HepG2 (cell line): ENCODE measurements around the gene FAH. TPM values are rescaled to one million over a fixed set of nuclear protein-coding genes. Genes with fewer than 3 reads are reported as not detected.
A peak's percentile ranks its signal among the peaks of the same experiment; 100 is the strongest.

ENCODE experiments used
- ATAC-seq: fragments of 200-7000 bp; cut with Tn5 transposase; 3 replicates; pipeline ENCODE4 v1.9.1; 2020; ENCODE audit warnings: mild to moderate bottlenecking, moderate library complexity
- BruUV-seq: library from RNA; stranded (reverse); fragments of 400-500 nt; replicated peaks from 2 replicates; lab custom pipeline; 2021; lab: Mats Ljungman, UMichigan
- CTCF ChIA-PET: fragments of 300-600 bp; formaldehyde crosslinking; extraction: SDS; loops from one replicate; lab custom pipeline; 2021; ENCODE audit warnings: low total read pairs, inconsistent platforms, low intra/inter-chr PET ratio; lab: Yijun Ruan, JAX
- POLR2A ChIA-PET: fragments of 350-600 bp; sonication (Branson Sonifier 250); formaldehyde crosslinking; loops from one replicate; lab custom pipeline; 2020; ENCODE audit warnings: antibody characterized with exemption, inconsistent platforms; lab: Yijun Ruan, JAX
- DNase-seq: peaks from one replicate; pipeline ENCODE4 v3.0.0-alpha.2; 2015; ENCODE audit warnings: low spot score
- FAIRE-seq: peaks from 3 replicates; lab custom pipeline; 2011; peaks lifted over from hg19 to GRCh38; lab: Jason Lieb, UNC
- H2AFZ ChIP-seq: one replicate; pipeline ENCODE4 v1.6.1; 2011; ENCODE audit warnings: low read length, inconsistent platforms
- H3K27ac ChIP-seq: fragments of 300-600 bp; 3 replicates; pipeline ENCODE4 v1.8.0; 2011; ENCODE audit warnings: mixed run types, mild to moderate bottlenecking, mixed read lengths, low read length, inconsistent platforms; ENCODE audit not compliant: insufficient read depth; ENCODE audit errors: extremely low read length
- H3K27me3 ChIP-seq, 2 experiments: fragments of 200-600 bp in 1 of 2; 2 replicates in 1 of 2; 3 replicates in 1 of 2; pipeline versions ENCODE4 v1.6.0 to v1.8.0; 2011; ENCODE audit warnings: low read length in 2 of 2, mild to moderate bottlenecking in 2 of 2, moderate library complexity in 2 of 2, inconsistent platforms in 1 of 2; ENCODE audit not compliant: insufficient read depth in 2 of 2, control insufficient read depth in 1 of 2
- H3K36me3 ChIP-seq, 2 experiments: fragments of 200-600 bp in 1 of 2; replicated peaks in 1 of 2; 2 replicates in 1 of 2; 3 replicates in 1 of 2; pipeline versions ENCODE4 v1.5.1 to v1.8.0; 2011; ENCODE audit warnings: low read length in 2 of 2, inconsistent platforms in 1 of 2; ENCODE audit not compliant: insufficient read depth in 2 of 2, control insufficient read depth in 1 of 2
- H3K4me1 ChIP-seq: 2 replicates; pipeline ENCODE4 v1.5.1; 2012; ENCODE audit warnings: low read length, inconsistent platforms; ENCODE audit not compliant: insufficient read depth
- H3K4me2 ChIP-seq: 2 replicates; pipeline ENCODE4 v1.6.0; 2011; ENCODE audit warnings: low read depth, low read length, inconsistent platforms
- H3K4me3 ChIP-seq, 3 experiments: fragments of 200-600 bp in 1 of 3; sonication (generic), shearing (Covaris generic) in 1 of 3; replicated peaks in 1 of 3; 2 replicates each; pipeline ENCODE4 v1.5.1; 2011 to 2016; ENCODE audit warnings: low read length in 3 of 3, inconsistent platforms in 2 of 3, low read depth in 2 of 3, mild to moderate bottlenecking in 2 of 3, control low read depth in 1 of 3, mixed read lengths in 1 of 3; ENCODE audit not compliant: insufficient read depth in 1 of 3
- H3K79me2 ChIP-seq: one replicate; pipeline ENCODE4 v1.6.1; 2011; ENCODE audit warnings: low read length, inconsistent platforms; ENCODE audit not compliant: insufficient read depth
- H3K9ac ChIP-seq: 2 replicates; pipeline ENCODE4 v1.6.0; 2011; ENCODE audit warnings: mild to moderate bottlenecking, low read depth, low read length, inconsistent platforms; ENCODE audit not compliant: insufficient read depth
- H3K9me3 ChIP-seq: 2 replicates; pipeline ENCODE4 v1.5.1; 2012; ENCODE audit warnings: mild to moderate bottlenecking, low read length
- H4K20me1 ChIP-seq: 2 replicates; pipeline ENCODE4 v1.6.0; 2011; ENCODE audit warnings: inconsistent platforms, mild to moderate bottlenecking, low read length, moderate library complexity; ENCODE audit not compliant: insufficient read depth
- ARID2 ChIP-seq: sonication (generic); formaldehyde crosslinking; IDR thresholded peaks from 2 replicates; pipeline ENCODE4 v1.8.1; 2022; ENCODE audit warnings: mild to moderate bottlenecking, missing genetic modification reagents, borderline replicate concordance
- BHLHE40 ChIP-seq: IDR thresholded peaks from 2 replicates; pipeline ENCODE4 v1.6.1; 2011; ENCODE audit warnings: low read length, improper control_type of control experiment
- CENPT ChIP-seq: sonication (generic); formaldehyde crosslinking; IDR thresholded peaks from 2 replicates; pipeline ENCODE4 v1.8.0; 2022; ENCODE audit warnings: low read depth, mild to moderate bottlenecking, moderate library complexity, missing genetic modification reagents
- CHD2 ChIP-seq: IDR thresholded peaks from 2 replicates; pipeline ENCODE4 v1.6.1; 2011; ENCODE audit warnings: low read depth, low read length, improper control_type of control experiment
- CTCF ChIP-seq: sonication (generic); formaldehyde crosslinking; IDR thresholded peaks from 2 replicates; pipeline ENCODE4 v1.5.0; 2020; ENCODE audit warnings: mild to moderate bottlenecking, missing genetic modification reagents, moderate library complexity
- FOXP1 ChIP-seq, 2 experiments: fragments of 450-650 bp in 1 of 2; IDR thresholded peaks; 2 replicates each; pipeline ENCODE4 v1.6.1; 2017 to 2018; ENCODE audit warnings: antibody characterized with exemption in 1 of 2
- SIN3A ChIP-seq: IDR thresholded peaks from 2 replicates; pipeline ENCODE4 v1.6.1; 2011; ENCODE audit warnings: low read depth, mild to moderate bottlenecking, control low read depth, low read length, borderline replicate concordance
- SOX6 ChIP-seq, 2 experiments: fragments of 450-650 bp in 1 of 2; sonication (generic) in 1 of 2; formaldehyde crosslinking in 1 of 2; IDR thresholded peaks; 2 replicates each; pipeline versions ENCODE4 v1.4.0 to v1.6.1; 2017 to 2020; ENCODE audit warnings: antibody characterized with exemption in 1 of 2, mild to moderate bottlenecking in 1 of 2, missing genetic modification reagents in 1 of 2
- STAG1 ChIP-seq: sonication (generic); formaldehyde crosslinking; IDR thresholded peaks from 2 replicates; pipeline ENCODE4 v1.4.0; 2020; ENCODE audit warnings: missing genetic modification reagents
- ZBTB25 ChIP-seq: IDR thresholded peaks from 2 replicates; pipeline ENCODE4 v1.6.1; 2018; ENCODE audit warnings: missing genetic modification reagents
- ZNF589 ChIP-seq: sonication (generic); formaldehyde crosslinking; conservative IDR thresholded peaks from 2 replicates; pipeline ENCODE4 v1.8.0; 2022; ENCODE audit warnings: mild to moderate bottlenecking, moderate library complexity, missing genetic modification reagents
- ZNF629 ChIP-seq: sonication (generic); formaldehyde crosslinking; conservative IDR thresholded peaks from 2 replicates; pipeline ENCODE4 v1.5.0; 2020; ENCODE audit warnings: missing genetic modification reagents
- whole genome bisulfite sequencing: methylation state at CpG from one replicate; pipeline ENCODE4 v1.1.6; 2017; ENCODE audit warnings: low lambda C conversion rate; 5-methylcytosine and 5-hydroxymethylcytosine counted together
- in situ Hi-C: cut with HindIII; loops from 2 replicates; pipeline ENCODE4 v1.10.0; 2017; ENCODE audit warnings: low pct_unique_long_range_greater_than_20kb; ENCODE audit not compliant: extremely low pct_ligation_motif_present
- intact Hi-C: fragments of 100-400 bp; cut with micrococcal nuclease; formaldehyde crosslinking; loops from one replicate; pipeline ENCODE4 v1.10.0; 2022; ENCODE audit not compliant: unreplicated experiment
- polyA plus RNA-seq, 8 experiments: library from polyadenylated mRNA; depleted of rRNA in 3 of 8; stranded (reverse) in 7 of 8; unstranded in 1 of 8; fragments of >200 nt; fragmentation: Illumina TruSeq in 4 of 8; extraction: Trizol in 4 of 8; gene quantifications; 2 replicates each; pipeline versions ENCODE4 v1.2.1 to v1.2.3, GENCODE V29; 2011 to 2016; ENCODE audit warnings: low read depth in 4 of 8, missing spikeins in 1 of 8, mixed read lengths in 1 of 8; ENCODE audit not compliant: insufficient read depth in 1 of 8
- total RNA-seq, 5 experiments: library from RNA; depleted of rRNA; stranded (reverse); fragments of >200 nt; fragmentation: Illumina TruSeq; extraction: Trizol; gene quantifications; 2 replicates each; pipeline ENCODE4 v1.2.3, GENCODE V29; 2016; ENCODE audit warnings: low read depth in 1 of 5

Gene FAH
- total and polyA plus RNA-seq, 2 of the 13 experiments (the other 11 are each of a cell fraction or from before 2014, with no cell fraction given) = 36.6 to 75.0 TPM

GRCh38 chr15:80183886-80184285 lies 31.1 kb downstream of the FAH start:
- no peaks in the 10 kb centered on the region for H3K4me1 ChIP-seq
- CTCF ChIA-PET = no interaction called here
- in situ Hi-C loops (no loop called here), intact Hi-C loops (no loop called here)
- TF ChIP-seq ZNF589 = no peak
- TF ChIP-seq ZBTB25 (CRISPR knock-in tag) = no peak
- TF ChIP-seq FOXP1 (IDR thresholded peaks at IDR 0.05) = no peak
- TF ChIP-seq FOXP1 (CRISPR knock-in tag; IDR thresholded peaks at IDR 0.05) = no peak
- TF ChIP-seq CHD2 = no peak
- TF ChIP-seq STAG1 = peak; percentile 17; the same call in 1 of the 2 replicates
- TF ChIP-seq SOX6 (IDR thresholded peaks at IDR 0.05) = no peak
- TF ChIP-seq SOX6 (CRISPR knock-in tag; IDR thresholded peaks at IDR 0.05) = no peak
- TF ChIP-seq BHLHE40 = no peak
- TF ChIP-seq ZNF629 (CRISPR knock-in tag) = no peak
- no peak for TF ChIP-seq ARID2
- peak; percentile 18 for TF ChIP-seq CTCF
- TF ChIP-seq CENPT (CRISPR knock-in tag) = no peak
- no peak for TF ChIP-seq SIN3A
- DNase-seq = no peak
- 93% methylated on average over 6 of the region's 6 CpGs for WGBS
- H3K27me3 ChIP-seq = no peaks in the 10 kb centered on the region
- H4K20me1 ChIP-seq = no peaks in the 10 kb centered on the region
- no peak for FAIRE-seq
- no peak overlapping the region for H2AFZ ChIP-seq
- no peak overlapping the region for H3K27ac ChIP-seq
- peaks cover 24 to 76% of the 10 kb centered on the region in 2 experiments for H3K36me3 ChIP-seq
- H3K9me3 ChIP-seq = no peaks in the 10 kb centered on the region
- POLR2A ChIA-PET = no interaction called here
- no peak overlapping the region for H3K9ac ChIP-seq
- H3K79me2 ChIP-seq = no peaks in the 10 kb centered on the region
- H3K4me2 ChIP-seq = no peak overlapping the region
- no TSS peak for BruUV-seq
- ATAC-seq = no peak
- H3K4me3 ChIP-seq = no peak overlapping the region
